Endothelial cell of umbilical vein (primary cell): ENCODE measurements around the gene UBE4B.

Experiments used
- POLR2AphosphoS5 ChIP-seq: IDR thresholded peaks from 2 replicates; pipeline ENCODE4 v1.6.1; 2012; ENCODE audit warnings: low read depth, mild to moderate bottlenecking, control low read depth, low read length, moderate library complexity; ENCODE audit not compliant: insufficient read depth
- TF ChIP-seq, protein P1 (sequence below), 2 donors: IDR thresholded peaks; 1 replicate in 1 of 2; 2 replicates in 1 of 2; pipeline ENCODE4 v1.5.1; 2011; ENCODE audit warnings: low read length in 2 of 2, mild to moderate bottlenecking in 2 of 2, moderate library complexity in 2 of 2, control low read depth in 1 of 2, inconsistent platforms in 1 of 2, low read depth in 1 of 2; ENCODE audit not compliant: insufficient read depth in 1 of 2; ENCODE audit errors: extremely low read depth in 1 of 2

DNA sequence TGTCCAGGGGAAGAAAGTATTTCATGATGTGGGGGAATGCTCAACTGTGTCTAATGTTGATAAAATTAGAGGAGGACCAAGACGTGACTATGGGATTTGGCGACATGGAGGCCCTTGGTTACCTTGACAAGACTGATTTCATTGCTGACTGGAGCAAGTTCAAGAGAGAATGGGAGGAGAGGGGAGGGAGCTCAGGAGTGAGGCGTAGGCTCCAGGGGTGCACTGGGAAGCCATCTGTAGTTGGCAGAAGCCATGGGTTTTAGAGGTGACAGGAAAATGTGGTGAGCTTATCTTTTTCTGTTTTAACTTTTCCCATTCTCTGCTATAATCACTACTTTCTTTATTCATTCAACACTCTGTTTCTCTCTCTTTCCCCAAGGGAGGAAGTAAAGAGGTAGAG, 15.8 kb downstream of the UBE4B start:
- TF ChIP-seq, protein P1, sequence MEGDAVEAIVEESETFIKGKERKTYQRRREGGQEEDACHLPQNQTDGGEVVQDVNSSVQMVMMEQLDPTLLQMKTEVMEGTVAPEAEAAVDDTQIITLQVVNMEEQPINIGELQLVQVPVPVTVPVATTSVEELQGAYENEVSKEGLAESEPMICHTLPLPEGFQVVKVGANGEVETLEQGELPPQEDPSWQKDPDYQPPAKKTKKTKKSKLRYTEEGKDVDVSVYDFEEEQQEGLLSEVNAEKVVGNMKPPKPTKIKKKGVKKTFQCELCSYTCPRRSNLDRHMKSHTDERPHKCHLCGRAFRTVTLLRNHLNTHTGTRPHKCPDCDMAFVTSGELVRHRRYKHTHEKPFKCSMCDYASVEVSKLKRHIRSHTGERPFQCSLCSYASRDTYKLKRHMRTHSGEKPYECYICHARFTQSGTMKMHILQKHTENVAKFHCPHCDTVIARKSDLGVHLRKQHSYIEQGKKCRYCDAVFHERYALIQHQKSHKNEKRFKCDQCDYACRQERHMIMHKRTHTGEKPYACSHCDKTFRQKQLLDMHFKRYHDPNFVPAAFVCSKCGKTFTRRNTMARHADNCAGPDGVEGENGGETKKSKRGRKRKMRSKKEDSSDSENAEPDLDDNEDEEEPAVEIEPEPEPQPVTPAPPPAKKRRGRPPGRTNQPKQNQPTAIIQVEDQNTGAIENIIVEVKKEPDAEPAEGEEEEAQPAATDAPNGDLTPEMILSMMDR (IDR thresholded peaks at IDR 0.05; ENCODE audit: extremely low read depth in 1 of 2, insufficient read depth in 1 of 2, low read depth in 1 of 2, low read length in 2 of 2): no peak
- no peak for TF ChIP-seq POLR2AphosphoS5
